GM18858 (cell line): Measurements from ENCODE around the gene FUNDC2.
"Not testable (repeated sequence)": the region's sequence is repeated elsewhere in the genome, so short reads cannot be mapped to it uniquely, and the experiment has no call there.

Experiments used
- ATAC-seq: cut with Tn5 transposase; IDR thresholded peaks from one replicate; pipeline ENCODE4 v1.9.1; 2021; ENCODE audit not compliant: unreplicated experiment

The FUNDC2 gene

DNA sequence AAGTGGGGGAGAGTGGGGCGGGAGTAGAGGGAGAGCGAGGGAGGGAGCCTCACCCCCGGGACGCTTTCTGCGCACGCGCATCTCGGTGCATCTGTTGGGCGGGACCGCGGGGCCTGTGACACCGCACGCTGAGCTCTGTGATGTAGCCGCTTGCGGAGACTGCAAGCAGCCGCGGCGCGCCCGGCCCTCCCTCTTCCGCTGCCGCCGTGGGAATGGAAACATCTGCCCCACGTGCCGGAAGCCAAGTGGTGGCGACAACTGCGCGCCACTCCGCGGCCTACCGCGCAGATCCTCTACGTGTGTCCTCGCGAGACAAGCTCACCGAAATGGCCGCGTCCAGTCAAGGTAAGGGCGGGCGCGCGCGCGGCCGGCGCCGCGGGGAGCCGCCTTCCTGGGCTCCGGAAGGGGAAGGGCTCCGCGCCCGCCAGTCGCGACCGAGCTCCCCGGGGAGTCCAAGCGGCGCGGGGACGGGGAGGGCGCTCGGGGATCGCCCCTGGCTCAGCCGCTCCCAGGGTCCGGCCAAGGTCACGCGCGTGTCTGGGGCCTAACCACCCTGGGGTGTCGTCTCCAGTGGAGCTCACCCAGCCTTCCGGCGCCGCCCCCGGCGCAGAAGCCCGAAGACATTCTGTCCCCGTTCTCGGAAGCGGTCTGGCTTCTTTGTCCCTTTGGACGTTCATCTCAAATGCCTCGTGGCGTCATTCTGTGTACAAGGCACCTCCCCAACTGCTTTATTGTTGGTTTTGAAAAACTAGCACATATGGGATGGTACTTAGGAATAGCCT, at the start of gene FUNDC2:
Gene FUNDC2, plus strand, starts transcription at position 118 of the 782 bp plus-strand sequence. Its CDS starts 95 bp downstream, at position 213.
- peak; percentile 69 for ATAC-seq

DNA sequence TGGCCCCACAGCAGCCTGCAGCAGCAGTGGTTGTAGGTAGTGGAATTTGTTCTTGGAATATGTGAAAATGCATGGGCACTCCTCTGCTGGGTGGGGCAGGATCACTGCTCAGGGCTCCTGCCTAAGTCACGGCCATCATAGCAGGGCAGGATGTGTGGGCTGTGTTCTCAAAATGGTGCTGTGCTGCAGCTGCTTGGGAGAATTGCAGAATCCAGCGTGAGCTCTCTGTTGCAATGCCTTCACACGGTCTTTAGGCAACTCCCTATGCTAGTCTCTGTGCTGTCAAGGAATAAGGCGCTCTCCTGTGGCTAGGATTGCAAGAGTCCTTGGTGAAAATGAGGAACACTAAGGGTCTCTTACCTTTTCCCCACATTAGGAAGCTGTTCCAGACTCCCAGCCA, 47.0 kb upstream of the FUNDC2 start:
- ATAC-seq = no peak

GRCh38 chrX:154980330-154981115, 46.1 kb upstream of the FUNDC2 start:
- peak; percentile 98 for ATAC-seq

- ATAC-seq = no peak
Measured at GRCh38 chrX:154981116-154981411, 45.6 kb upstream of the FUNDC2 start.

DNA sequence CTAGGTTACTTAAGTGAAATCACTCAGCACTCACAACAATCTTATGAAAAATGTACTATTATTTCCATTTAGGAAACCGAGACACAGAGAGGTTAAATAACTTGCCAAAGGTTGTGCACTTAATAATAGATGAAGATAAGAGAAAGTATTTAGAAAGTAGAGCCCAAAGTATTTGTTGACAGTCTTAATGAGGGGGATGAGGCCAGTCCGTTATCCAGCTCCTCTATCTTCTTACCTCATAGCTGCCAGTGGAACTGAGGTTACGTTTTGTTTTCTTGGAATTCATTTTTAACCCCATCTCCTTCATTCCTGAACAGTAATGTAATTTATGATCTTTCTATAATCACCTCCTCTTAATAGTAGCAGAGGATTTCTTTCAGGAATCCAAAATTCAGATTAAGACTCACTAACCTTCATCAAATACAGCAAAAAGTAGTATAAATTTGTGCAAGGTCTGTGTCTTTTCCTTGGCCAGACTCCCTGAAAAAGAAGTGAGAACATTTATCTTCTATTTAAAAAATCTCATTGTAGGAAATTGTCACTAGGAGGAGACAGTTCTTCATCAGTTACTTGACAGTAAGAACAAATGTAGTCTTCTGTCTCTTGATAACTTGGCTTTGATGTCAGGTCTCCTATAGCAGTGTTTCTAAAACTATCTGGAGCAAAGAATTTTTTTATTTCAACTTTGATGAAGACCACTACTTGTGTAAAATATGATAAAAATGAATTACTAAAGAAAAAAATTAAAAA, 39.6 kb upstream of the FUNDC2 start:
- no peak for ATAC-seq

DNA sequence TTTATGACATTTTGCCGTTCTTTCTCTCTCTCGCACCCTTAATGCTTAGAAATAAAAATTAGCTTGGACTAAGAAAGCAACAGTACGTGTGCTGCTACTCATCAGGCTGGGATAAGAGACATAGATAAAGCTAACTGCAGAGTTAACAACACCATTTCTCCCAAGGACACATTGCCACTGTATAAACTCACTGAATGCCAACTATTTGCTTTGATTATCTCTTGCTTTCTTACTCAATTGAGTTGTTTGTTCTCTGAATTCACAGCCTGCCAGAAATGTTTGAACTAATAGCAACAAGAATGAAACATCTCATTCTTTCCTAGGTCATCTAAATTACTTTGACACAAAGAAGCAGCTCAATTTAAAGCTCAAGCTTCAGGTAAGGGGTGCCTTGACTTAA, 38.7 kb upstream of the FUNDC2 start:
- ATAC-seq = no peak

- no peak for ATAC-seq
Measured at GRCh38 chrX:154988719-154989118, 37.9 kb upstream of the FUNDC2 start.

DNA sequence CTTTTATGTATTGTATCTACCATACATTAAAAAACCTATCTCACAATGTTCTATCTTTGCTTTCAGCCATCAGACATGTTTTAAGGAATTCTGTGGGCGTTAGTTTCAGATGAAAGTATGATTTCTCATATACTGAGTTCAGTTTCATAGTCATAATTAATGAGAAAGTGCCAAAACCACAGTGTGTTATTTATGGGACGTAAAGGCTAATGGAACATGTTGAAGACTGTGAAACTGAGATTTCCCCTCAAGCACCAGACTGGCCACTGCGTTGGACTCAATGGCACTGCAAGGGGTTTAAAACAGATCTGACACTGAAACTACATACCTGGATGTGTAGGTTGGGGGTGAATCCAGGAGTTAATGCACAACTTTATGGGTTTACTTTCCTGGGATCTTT, 36.1 kb upstream of the FUNDC2 start:
- ATAC-seq = peak; percentile 46

DNA sequence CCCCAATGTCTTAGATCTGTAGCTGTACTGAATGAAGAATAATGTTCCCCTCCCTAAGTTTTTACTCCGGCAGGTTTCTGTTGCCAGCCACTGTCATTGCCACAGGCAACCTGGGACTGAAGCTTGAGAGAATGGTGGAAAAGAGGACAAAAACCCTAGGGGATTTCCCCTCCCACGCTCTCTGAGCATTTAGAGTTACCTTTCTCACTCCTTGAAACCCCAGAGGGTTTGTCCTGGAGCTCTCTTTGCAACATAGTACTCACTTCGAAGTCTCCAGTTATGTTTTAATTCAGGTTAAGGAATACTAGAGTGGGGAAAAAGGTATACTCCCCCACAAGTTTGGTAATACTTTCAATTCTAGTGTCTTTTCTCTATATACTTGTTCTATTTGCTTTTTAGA, 35.6 kb upstream of the FUNDC2 start:
- ATAC-seq = no peak

DNA sequence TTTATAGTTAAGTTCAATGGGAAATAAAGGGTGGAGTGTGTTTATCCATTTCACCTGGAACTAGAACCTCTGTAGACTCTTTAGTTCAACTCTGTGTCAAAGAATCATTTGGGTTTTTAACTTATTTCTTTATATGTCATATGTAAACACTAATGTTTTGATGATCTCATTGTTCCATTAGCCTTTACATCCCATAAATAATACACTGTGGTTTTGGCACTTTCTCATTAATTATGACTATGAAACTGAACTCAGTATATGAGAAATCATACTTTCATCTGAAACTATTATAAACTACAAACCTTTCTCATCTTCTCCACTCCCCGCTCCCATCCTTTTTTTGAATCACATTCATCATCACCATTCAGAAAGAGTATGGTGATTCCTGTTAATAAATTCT, 35.2 kb upstream of the FUNDC2 start:
- no peak for ATAC-seq

DNA sequence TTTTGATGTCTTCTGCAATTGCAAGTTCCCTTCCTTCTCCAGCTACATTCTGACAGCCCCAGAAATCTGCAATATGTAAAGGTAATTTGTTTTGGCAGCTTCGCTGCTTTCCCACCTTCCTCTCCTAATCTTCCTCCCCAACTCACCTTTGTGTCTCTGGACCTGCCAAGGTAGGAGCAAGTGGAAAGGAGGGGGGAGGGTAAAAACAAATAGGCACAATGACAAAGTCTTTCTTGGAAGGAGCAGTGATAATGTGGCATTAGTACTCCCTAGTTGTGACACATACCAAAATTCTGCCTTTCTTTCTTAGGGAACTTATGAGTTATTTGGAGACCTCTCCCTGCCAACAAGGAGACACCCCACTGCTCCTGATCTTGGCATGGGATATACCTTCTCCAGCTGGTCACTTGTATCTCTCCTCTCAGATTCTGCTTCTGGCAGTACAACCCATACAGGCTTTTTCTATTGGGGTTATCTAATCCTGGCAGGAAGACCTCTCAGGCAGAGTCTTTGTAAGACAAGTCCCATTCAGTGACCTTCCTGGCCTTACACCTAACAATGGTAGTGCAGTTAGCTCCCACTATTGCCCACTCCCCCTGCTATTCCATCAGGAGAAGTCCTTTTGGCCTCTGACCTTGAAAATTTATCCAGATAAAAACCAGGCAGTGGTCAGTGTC, 28.3 kb upstream of the FUNDC2 start:
- no peak for ATAC-seq

DNA sequence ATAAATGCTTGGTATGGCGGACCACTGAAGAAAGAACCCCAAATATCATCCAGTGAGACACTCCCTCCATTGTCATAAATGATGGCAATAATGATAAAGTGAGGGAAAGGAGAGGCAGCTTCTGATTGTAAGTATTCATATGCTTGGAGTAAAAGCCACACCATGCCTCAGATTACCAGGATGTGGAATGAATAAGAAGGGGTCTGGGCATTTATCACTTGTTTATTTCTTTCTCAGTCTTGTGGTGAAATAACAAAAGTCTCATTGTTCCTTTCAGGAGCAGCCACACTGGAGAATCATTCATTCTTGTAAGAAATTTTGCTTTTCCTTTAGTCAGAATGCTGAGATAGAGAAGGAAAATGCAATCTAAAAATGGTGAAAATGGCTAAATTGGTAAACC, 25.8 kb upstream of the FUNDC2 start:
- no peak for ATAC-seq

DNA sequence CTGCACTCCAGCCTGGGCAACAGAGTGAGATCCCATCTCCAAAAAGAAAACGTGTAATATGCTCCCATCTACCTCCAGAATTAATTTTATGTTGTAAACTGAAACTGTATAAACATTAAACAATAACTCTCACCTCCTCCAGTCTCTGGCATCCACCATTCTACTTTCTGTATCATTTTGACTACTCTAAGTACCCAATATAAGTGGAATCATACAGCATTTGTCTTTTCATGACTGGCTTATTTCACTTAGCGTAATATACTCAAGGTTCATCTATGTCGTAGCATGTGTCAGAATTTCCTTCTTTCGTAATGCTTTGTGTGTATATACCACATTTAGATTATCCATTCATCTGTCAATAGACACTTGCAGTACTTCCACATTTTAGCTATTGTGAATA, 24.8 kb upstream of the FUNDC2 start:
- no peak for ATAC-seq

- ATAC-seq = no peak
Measured at GRCh38 chrX:155005190-155005589, 21.5 kb upstream of the FUNDC2 start.

- not testable (repeated sequence) for ATAC-seq
Measured at GRCh38 chrX:155006379-155006778, 20.3 kb upstream of the FUNDC2 start.

- not testable (repeated sequence) for ATAC-seq
Measured at GRCh38 chrX:155006913-155007671, 19.6 kb upstream of the FUNDC2 start.

DNA sequence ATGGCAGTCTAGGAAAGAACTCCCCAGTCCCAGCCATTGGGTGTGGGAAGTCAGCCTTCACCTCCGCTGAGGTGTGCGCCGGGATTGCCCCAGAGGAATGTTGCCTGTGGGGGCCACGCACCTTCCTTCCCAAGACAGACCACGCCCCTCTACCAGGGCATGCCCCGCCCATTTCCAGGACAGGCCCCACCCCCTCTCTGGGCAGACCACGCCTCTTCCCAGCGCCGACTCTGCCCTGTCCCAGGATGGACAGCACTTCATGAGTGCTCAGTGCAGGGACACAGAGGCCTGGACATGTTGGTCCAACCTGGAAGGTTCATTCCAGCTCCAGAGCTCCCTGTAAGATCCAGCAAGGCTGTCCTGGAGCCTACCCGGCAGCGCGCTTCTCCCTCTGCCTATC, 18.1 kb upstream of the FUNDC2 start:
- ATAC-seq = not testable (repeated sequence)

- ATAC-seq = no peak
Measured at GRCh38 chrX:155009994-155010472, 16.6 kb upstream of the FUNDC2 start.

DNA sequence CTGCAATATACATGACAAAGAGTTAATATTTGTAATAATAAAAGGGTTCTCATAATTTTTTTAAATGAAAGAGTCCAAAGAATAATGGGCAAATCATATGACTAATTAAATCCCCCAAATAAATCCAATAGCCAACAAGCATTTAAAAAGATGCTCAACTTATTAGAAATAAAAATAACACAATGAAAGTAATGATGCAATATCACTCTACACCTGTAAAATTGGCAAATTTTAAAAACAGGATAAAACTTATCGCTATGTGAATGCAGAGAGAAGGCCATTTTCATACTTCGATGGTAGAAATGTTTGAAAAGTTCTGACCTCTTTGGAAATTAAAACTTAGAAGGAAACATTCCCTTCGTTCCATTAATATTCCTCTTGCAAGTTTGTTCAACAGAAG, 6.1 kb upstream of the FUNDC2 start:
- ATAC-seq = no peak

DNA sequence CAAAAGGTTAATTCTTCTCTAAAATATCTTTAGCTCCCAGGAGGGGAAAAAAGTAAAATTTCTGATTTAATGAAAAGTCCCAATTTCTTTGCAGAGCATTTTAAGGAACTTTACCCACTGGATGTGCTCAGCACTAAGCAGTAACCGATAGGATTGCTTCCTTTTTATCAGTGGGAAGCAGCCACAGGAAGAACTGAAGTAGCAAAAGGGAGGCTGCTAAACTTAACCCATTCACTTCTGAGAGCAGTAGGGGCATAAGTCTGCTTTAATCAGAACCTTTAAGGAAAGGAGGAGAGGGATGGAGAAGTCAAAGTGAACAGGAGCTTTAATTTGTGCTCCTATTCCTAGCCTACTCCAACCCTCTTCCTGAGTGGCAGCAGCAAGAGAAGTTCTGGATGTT, 4.1 kb upstream of the FUNDC2 start, which contains the start of gene F8:
Gene F8, minus strand, starts transcription at position 139 of the 400 bp plus-strand sequence. CDS start 171 bp downstream, outside the sequence.
- ATAC-seq = no peak
